Spleen (tissue), 7 donors: ENCODE measurements around the gene IGF1R.

Source experiments
- CTCF ChIP-seq, 11 experiments: fragments of 200-600 bp in 7 of 11; fragments of 450-650 bp in 4 of 11; sonication (generic) in 4 of 11; IDR thresholded peaks in 8 of 11; conservative IDR thresholded peaks in 3 of 11; 1 replicate in 7 of 11; 2 replicates in 4 of 11; pipeline versions ENCODE4 v1.4.0 to v1.8.0; 2016 to 2021; ENCODE audit warnings: antibody characterized with exemption in 11 of 11, inconsistent platforms in 4 of 11, mild to moderate bottlenecking in 1 of 11
- POLR2A ChIP-seq, 3 donors: fragments of 450-650 bp; IDR thresholded peaks; one replicate each; pipeline ENCODE4 v1.5.1; 2017; ENCODE audit warnings: antibody characterized with exemption in 3 of 3, mild to moderate bottlenecking in 1 of 3
- POLR2AphosphoS5 ChIP-seq, 3 donors: sonication (generic); formaldehyde crosslinking; IDR thresholded peaks; one replicate each; pipeline ENCODE4 v1.5.1; 2017; ENCODE audit warnings: antibody characterized with exemption in 3 of 3
- donor health status: DM: no; HTN: no; CAD: no; lungs with moderate emphysema.
- donor health status: DM: no; HTN: no; CAD: no.
- donor health status: DM: no; HTN: no; CAD: no.

DNA sequence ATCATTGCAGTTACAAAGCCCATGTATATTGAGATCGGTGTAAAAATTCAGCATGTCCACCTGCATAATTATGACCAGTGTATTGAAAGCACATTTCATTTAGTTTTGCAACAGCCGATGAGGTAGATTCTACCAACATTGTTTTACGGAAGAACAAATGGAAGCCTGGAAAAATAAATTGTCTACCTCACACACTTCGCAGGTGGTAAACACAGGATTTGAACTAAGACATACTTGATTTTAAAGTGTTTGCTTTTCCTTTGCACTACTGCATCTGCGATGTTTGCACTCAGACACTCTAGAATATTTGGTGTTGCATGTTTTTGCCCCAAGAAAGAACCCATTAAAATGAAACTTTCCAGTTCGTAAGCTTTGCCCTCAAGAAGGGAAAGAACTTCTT lies 210.8 kb downstream of the IGF1R start:
- TF ChIP-seq POLR2A (IDR thresholded peaks at IDR 0.05) (no peak), CTCF (IDR thresholded peaks at IDR 0.05 in 8 of 11, conservative IDR thresholded peaks at IDR 0.05 in 3 of 11) (no peak), POLR2AphosphoS5 (IDR thresholded peaks at IDR 0.05) (no peak)
